HG03432 (cell line): ENCODE measurements around the gene MRPL1.
"Not testable (repeated sequence)": the region's sequence is repeated elsewhere in the genome, so short reads cannot be mapped to it uniquely, and the experiment has no call there.

ENCODE experiments used
- ATAC-seq: cut with Tn5 transposase; IDR thresholded peaks from one replicate; pipeline ENCODE4 v1.9.1; 2021; ENCODE audit warnings: mild to moderate bottlenecking, moderate library complexity; ENCODE audit not compliant: unreplicated experiment

MRPL1 gene

GRCh38 chr4:77849278-77849965, 13.2 kb upstream of the MRPL1 start:
- ATAC-seq: no peak

DNA sequence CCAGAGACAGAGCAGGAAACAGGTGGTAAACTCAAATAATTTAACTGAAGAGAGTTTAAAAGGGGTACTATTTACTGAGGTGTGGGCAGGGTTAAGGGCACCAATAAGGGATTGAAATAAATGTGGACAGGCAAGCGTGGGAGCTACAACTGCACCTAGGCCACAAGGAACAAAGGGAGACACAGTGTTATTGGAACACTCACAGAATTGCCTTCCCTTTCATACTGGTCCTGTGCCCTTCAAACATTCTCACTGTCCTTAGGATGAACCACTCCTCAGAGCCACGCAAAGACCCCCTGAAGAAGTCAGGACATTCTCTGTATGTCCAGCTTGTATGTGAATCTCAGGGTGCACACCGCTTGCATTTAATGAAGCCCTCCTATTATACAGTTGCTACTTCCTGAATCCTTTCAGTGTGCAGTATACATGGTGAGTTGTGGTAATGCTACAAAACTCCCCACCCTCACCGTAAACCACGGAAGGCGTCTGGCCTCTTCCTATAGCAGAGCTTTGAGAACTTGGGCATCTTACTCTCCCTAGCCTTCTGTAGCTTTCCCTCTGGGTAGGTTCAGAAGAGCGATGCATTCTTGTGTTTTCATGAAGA, 9.6 kb upstream of the MRPL1 start:
- ATAC-seq: peak; percentile 93

DNA sequence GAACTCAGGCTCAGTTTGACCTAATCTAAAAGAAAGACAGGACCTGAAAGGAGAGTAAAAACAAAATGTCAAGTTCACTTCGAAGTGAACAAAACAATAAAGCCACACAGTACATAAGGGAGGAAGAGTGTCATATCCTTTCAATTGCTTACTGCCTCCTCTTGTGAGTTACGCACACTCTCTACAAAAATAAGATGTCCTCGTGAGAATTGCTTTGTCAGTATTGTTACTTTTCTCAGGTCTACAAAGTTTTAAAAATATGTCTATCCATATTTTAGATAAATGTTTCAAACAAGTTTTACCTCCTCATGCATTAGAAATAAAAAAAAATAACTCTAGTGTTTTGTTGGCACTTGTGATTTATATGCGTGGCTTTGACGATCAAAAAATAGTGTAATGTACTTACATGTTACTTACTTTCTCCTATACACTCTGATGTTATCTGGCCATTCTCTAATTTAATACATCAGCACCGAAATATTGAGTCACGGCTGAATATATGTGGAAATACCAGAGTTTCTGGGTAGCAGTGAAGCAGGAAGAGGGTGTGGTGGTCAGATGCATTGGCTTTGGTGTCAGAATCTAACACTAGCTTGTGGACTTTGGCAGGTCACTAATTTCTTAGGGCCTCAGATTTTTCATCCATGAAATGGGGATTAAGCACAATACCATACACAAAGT, 8.1 kb upstream of the MRPL1 start:
- ATAC-seq: no peak

DNA sequence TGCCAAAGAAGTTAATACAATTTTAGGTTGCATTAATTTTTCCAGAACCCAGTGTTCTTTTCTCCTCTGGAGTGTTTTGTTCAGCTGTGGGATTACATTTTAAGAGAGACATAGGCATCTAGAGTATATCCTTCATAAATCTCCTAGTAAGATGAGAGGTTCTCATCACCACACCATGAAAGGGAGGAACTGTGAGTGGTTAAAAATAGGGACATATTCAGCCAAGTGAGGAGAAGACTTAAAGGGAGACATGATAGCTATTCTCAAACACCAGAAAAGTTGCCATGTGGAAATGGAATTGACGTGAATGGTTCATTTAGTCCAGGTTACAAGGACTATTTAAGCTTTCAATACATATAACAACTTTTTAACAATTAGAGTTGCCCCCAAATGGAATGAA, 6.5 kb upstream of the MRPL1 start:
- ATAC-seq: no peak

DNA sequence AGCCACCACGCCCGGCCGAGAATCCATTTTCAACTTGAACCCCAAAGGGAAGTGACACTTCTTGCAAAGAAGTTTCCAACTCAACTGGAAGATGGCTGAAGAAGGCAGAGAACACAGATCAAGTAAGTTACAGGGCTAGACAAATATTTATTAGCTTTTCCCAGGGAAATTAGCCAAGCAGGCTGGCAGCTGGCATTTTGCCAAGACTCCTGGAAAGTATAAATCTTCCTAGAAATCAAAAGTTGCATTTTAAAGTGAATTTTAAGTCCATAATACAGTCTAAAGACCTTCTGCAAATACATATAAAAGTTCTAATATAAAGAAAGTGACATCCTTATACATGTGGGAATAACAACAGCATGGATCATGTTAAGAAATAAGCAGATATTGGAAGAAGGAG, 3.4 kb upstream of the MRPL1 start:
- ATAC-seq: no peak

DNA sequence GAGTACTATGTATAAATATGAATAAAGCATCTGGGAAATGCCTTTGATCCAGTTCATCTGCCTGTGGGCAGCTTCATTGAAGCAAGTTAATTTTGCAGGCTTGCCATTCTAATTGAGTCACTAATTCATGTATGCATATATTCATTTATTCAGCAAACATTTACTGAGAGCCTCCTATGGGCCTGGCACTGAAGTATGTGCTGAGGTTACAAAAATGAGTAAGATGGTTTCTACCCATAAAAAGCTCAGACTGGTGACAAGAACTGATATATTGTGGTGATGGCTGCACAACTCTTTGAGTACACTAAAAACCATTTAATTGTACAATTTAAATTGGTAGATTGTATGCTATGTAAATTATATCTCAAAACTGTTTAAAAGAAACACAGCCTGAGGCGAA, 1.1 kb upstream of the MRPL1 start:
- ATAC-seq: no peak

DNA sequence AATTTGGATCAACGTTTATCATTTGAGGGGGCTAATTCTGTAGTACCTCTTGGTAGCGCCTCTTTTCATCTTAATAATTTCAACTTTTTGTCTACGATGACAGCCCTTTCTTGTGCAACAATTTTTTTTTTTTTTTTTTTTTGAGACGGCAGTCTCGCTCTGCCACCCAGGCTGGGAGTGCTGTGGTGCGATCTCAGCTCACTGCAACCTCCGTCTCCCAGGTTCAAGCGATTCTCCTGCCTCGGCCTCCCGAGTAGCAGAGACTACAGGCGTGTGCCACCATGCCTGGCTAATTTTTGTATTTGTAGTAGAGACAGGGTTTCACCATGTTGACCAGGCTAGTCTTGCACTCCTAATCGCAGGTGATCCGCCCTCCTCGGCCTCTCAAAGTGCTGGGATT, 711 bp downstream of the MRPL1 start:
- not testable (repeated sequence) for ATAC-seq

GRCh38 chr4:77865259-77865658, 2.6 kb downstream of the MRPL1 start:
- ATAC-seq: no peak

DNA sequence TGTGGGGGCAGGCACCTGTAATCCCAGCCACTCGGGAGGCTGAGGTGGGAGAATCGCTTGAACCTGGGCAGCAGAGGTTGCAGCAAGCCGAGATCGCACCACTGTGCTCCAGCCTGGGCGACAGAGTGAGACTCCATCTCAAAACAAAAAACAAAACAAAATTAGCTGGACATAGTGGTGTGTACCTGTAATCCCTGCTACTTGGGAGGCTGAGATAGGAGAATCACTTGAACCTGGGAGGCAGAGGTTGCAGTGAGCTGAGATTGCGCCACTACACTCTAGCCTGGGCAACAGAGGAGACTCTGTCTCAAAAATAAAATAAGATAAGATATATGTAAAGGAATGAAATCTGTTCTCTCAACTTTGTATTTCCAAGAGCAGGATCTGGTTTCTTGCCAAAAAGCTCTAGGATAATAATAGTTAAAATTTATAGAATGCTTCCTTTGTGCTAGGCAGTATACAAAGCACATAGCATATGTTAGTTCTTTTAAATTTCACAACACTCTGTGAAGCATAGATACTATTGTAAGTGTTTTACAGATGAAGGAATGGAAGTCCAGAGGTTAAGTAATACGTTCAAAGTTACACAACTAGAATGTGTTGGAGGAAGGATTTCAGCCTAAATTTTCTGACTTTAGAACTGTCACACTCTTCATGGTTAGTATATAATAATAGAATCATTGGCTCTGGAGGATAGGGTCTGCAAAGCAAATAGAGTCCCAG, 10.3 kb downstream of the MRPL1 start:
- ATAC-seq: no peak

DNA sequence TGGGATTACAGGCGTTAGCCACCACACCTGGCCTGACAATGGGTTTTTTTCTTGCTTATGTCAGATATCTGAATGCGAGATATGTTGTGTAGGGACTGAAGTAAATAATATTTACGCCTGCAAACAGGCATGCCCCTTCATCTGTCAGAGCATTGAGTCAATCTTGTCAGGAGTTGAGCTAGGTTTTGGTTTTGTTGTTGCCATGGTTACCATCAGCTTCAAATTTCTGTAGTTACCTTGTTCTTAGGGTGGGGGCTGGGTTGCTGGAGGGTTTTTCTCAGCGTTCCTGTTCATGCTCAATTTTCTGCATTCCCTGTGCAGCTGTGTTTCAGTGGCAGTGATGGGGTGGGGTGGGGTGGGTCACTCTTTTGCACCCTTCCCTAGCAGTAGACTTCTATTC, 14.5 kb downstream of the MRPL1 start:
- ATAC-seq: no peak

- no peak for ATAC-seq
Measured at GRCh38 chr4:77877771-77878565, 15.3 kb downstream of the MRPL1 start.

DNA sequence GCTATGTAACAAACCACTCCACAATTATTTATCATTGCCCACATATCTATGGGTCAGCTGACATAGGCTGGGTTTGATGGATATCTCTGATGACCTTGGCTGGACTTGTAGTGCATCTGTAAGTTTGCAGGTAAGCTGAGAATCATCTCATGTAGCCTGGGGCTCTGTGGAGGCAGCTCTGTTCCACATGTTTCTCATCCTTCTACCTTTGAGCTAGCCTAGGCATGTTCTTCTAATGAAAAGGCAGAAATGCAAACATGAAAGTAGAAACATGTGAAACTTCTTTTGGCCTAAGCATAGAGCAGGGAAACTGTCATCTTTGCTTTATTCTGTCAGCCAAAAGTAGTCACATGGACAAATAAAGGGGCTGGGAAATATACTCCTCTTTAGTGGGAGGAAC, 18.2 kb downstream of the MRPL1 start:
- peak; percentile 70 for ATAC-seq

GRCh38 chr4:77881460-77882295, 19.0 kb downstream of the MRPL1 start:
- ATAC-seq: no peak

GRCh38 chr4:77893451-77893850, 30.8 kb downstream of the MRPL1 start:
- peak; percentile 83 for ATAC-seq

DNA sequence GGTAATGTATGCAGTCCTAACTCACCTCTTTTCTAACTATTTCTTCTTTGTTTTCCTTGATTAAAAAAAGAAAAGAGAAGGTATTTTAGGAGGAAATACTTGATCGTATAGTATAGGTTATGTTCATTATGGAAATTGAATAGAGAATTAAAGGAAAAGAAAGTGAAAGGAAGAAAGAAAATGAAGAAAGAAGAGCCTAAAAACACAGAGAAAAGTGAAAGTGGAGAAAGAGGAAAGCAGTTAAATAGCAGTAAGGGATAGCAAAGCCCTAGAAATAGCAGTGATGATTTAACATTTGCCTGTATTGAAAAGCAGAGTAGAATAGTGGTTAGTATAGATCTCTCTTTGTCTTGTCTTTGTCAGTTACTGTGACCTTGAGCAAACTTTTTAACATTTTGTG, 37.0 kb downstream of the MRPL1 start:
- ATAC-seq: no peak

GRCh38 chr4:77903186-77903585, 40.6 kb downstream of the MRPL1 start:
- ATAC-seq: no peak

- ATAC-seq: no peak
Measured at GRCh38 chr4:77905651-77906263, 43.1 kb downstream of the MRPL1 start.

DNA sequence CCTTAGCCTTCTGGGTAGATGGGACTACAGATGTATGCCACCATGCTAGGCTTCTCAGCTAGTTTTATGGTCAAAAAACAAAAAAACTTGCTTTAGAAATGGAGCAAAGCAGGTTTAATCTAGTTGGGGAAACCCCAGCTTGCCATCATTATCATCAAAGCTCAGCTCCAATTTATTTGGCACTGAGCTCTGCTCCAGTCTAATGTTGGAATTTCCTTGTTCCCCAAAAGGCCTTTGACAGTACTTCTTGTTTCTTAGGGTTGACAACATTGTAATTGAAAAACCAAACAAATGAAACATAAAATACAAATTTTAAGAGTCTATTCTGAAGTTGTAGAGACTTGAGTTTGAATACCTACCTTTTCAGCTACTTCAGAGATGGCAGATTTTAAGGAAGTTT, 48.0 kb downstream of the MRPL1 start:
- ATAC-seq: no peak

GRCh38 chr4:77911091-77911490, 48.5 kb downstream of the MRPL1 start:
- no peak for ATAC-seq
